HL-60/S4 treated with phorbol 12-myristate 13-acetate at 8.2 ng/mL for 4 days and 3 days (cell line): ENCODE results near the gene NIPAL4.

ENCODE experiments used
- in situ Hi-C: fragments of 300-500 bp; cut with MboI; formaldehyde crosslinking; loops from 2 replicates; pipeline ENCODE4 v1.15.0; 2022; ENCODE audit warnings: low sequenced_read_pairs

NIPAL4 gene

DNA sequence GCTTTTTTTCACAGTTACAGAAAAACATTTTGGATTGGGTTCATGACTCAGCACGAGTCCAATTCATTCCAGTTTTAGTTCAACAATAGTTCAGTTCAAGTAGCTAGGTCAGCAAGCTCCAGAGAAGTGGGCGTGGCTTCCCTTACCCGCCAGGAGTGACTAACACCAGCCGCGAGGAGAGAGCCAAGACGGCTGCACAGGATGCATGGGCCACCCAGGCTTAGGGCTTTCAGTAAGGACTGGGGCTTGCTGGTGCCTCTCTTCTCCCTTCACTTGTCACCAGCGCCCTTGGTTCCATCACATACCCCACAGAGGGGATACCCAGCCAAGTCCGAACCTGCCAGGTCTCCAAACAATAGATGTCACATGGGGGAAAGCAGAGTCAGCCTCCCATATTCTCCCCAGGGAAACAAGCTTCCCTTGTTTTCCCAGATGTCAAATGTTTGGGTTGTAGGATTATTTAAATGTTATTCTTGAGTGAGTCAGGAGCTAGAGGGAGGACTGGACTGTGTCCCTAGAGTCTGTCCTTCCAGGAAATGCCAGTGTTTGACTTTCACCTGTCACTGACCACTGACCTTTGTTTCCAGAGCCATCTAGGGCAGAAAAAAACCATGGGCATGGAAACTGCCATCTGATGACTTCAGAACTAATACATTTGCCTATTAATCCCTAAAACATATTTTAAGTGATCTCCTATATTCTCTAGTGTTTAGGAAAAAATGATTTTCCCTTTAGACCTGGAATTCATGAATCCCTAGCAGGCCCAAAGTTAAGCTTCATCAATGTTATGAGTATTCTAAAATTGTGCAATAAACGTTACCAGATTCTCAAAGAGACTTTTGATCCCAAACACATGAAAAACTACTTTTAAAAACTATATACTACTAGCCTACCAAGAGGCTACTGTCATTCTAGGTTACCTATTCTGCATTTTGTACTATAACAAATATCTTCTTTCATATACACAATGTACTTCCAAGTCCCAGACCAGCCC is 51.9 kb downstream of the NIPAL4 start:
- in situ Hi-C loops: no loop called here

DNA sequence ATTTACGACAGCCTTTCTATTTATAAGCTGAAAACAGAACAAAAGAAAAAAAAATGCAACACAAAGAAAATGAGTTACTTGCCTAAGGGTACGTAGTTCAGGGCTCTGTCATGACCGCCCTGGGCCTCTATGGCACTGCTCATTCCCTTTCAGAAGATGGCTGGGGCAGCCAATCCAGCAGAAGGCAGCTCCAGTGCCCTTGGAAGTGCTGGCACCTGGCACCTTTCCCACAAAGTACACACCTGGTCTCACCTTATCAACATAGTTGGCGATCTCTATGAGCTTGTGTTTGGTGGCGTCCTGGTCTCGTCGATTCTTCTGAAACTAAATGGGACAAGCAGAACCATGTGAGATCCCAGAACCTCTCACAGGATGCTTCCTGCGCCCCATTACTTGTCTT is 53.2 kb downstream of the NIPAL4 start:
- in situ Hi-C loops: no loop called here

DNA sequence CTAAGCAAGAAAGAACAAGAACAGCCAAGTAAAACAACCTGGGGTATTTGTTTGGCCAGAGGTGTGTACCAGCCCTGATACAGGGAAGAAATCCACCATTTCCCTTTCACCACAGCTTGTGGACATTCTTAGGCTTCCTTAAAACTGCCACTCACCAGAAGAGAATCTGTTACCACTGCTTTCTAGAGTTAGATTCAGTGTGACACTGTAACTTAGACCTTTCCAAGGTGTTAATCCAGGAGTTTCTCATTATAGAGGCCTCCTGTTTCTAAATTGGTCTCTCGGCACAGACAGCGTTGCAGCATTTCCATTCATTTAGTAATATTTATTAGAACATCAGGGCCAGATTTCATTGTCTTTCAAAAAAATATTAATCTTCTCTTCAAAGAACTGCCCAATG is 55.0 kb downstream of the NIPAL4 start:
- in situ Hi-C loops: no loop called here

DNA sequence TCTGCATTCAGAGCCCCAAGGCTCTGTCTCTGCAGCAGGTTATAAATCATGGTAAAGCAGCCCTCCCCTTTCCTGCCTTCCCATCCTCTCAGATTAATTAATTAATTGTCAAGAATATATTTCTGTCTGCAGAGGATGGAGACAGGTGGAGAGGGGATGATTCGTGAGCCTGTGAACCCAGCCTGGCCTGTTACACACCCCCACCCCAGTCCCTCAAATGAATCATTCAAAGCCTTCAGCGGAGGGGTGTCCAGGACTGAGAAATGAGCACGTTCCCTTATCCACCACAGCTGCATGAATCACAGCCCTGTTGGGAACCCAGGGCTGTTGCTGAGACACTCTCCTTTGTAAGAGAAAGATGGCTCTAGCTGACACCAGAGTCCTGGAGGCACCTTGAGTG is 56.0 kb downstream of the NIPAL4 start:
- in situ Hi-C loops: no loop called here

DNA sequence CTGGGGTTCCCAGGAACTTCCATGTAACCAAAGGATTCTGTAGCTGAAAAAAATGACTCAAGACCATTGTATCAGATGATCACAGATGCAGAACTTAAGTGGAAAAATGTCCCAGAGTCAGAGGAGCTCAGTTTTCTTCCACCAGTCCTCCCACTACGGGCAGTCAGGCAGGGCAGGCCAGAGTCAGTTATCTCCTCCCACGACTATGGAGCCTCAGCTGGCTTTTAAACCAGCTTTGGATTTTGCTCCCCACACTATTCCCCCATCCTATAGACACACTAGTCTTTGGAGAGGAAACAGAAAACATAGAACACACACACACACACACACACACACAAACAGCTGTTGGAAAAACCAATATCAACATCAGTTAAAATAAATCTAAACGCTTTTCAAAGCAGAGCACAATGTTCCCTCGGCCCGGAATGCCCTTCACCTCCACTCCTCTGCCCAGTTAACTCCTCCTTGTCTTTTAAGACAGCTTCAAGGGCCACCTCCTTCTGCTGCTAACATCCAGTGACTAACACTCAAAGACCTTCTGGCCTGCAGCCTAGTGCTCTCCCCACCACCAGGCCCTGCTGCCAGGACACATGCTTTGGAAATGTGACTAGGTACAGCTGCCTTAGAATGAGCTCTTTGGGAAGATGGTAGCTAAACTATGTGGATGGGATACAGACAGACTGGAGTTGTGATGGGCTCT is 56.8 kb downstream of the NIPAL4 start:
- in situ Hi-C loops: no loop called here

DNA sequence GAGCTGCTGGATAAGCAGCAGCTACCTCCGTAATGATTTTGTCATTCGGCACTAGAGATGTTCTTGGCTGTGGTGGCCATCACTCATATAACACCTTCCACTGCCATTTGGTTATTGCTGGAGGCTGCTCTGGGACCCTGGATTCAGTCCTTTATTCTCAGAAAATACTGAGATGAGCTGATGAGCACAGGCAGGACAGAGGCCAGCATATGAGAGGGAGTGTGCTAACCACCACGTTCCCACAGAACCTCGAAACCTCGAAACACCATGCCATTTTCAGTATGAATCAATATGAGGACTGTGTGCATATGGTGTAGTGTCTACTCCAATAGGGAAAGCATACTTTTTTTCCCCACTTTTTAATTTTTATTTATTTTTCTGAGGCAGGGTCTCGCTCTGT is 59.0 kb downstream of the NIPAL4 start:
- in situ Hi-C loops: no loop called here

DNA sequence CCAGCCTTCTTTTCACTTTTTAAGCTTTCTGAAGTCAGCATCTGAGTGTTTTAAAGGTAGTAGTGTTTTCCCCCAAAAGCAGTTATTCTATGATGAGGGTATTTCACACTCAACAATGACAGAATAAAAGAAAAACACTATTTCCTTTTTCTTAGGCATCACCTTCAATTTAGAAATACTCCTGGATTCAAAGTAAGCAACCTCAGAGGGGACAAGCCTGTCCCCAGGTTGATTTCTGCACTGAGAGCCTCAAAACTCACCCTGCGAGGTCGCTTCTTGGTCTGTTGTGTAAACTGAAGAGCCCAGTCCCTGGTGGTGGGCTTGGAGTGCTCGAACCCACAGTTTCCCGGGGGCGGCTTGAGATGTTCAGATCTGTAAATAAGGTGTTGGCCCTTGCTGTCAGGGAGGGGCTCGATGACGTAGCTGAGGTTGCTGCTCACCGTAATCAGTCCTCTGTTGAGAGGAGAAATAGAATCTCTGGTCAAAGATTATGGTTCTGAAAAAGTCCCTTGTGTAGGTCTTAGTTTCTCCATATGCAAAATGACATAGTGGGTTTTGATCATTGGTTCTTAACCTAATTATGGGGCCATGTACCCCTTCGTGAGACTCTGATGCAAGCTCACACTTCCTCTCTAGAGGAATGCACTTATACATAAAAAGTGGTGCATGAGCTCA is 59.7 kb downstream of the NIPAL4 start:
- in situ Hi-C loops: no loop called here

DNA sequence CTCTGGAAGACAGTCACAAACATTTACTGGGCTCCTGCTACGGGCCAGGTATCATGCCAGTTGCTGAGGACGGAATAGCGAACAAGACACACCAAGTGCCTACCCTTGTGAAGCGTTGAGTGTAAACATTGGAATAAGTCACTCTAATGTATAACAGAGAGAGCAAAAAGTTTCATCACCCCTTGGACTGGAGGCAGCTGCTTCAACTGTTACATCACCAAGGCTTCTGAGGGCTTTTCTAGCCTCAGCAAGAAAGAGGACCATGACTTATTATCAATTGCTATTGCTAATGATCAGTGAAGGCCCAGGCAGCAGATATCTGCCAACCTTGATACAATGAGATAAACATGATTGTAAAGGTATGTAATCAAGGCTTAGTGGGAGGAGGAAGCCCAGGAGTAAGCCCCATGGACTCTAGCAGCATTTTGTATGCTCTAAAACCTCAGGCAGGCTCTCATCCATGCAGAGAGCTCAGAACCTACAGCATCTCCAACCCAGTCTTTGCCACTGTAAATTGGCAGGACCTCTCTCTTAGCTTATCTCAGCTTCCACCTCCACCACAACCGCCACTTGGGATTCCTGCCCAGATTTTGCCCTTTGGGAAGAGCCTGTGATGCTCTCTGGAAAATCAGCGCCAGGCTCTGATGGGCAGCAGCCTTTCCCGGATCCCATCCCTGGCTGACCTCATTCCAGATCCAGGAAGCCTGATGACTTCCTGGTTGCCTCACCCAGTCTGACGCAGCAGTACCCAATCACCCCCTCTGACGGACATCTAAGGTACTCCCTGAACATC is 61.1 kb downstream of the NIPAL4 start:
- in situ Hi-C loops: no loop called here

DNA sequence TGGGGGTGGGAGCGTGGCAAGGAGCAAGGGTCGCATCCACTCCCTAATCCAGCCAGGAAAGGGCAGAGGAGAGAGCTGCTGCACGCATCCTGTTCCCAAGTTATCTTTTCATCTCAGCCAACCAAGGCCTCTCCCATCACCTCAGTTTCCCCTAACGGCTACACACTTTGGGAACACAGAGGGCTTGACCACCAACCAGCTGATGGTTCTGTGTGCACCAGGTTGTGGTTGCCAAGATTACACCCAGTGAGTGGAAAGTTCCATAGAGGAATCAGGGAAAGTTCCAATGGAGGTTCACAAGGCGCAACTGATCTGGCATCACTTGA is 61.7 kb downstream of the NIPAL4 start:
- in situ Hi-C loops: no loop called here

DNA sequence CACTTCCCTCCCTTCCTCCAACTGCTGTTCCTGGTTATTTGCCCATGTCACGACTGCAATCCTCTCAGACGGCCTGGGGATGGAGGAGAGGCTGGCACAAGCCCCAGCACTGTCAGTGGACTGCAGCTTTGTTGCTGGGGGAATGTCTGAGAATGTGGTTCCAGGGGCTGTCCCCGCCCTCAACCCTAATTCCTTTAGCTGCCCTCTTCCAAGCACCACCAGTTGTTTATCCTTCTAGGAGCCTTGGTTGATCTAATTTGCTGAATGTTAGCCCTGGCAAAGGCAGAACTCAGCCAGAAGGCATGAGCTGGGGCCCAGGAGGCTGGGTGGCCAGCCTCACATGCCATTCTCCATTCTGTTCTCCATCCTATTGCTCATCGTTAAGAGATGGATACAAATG is 64.0 kb downstream of the NIPAL4 start:
- in situ Hi-C loops: no loop called here
